ENCODE results near the gene AMOTL2.

The AMOTL2 gene

GRCh38 chr3:134364061-134364935, 9.9 kb downstream of the AMOTL2 start:
- TF ChIP-seq CTCF (IDR thresholded peaks at IDR 0.05; ENCODE audit: low read depth, low read length), result no peak
- peak overlapping the region in 1 of 2 donors; percentile 24 for H3K4me3 ChIP-seq (replicated peaks in 1 of 2; ENCODE audit: low read depth in 2 of 2, low read length in 2 of 2)
- DNase-seq (ENCODE audit: low read depth in 2 of 2), result peak; percentile 98 to 99

GRCh38 chr3:134363381-134363755, 10.9 kb downstream of the AMOTL2 start:
- TF ChIP-seq CTCF (IDR thresholded peaks at IDR 0.05; ENCODE audit: low read depth, low read length), result no peak
- peak in 1 of 2 donors; percentile 24 for DNase-seq (ENCODE audit: low read depth in 2 of 2)
- no peak overlapping the region for H3K4me3 ChIP-seq (replicated peaks in 1 of 2; ENCODE audit: low read depth in 2 of 2, low read length in 2 of 2)

- TF ChIP-seq CTCF (IDR thresholded peaks at IDR 0.05; ENCODE audit: low read depth, low read length), result no peak
- H3K4me3 ChIP-seq (replicated peaks in 1 of 2; ENCODE audit: low read depth in 2 of 2, low read length in 2 of 2), result no peak overlapping the region
These were observed 11.4 kb downstream of the AMOTL2 start for GRCh38 chr3:134362670-134363380.

GRCh38 chr3:134362221-134362620, 12.0 kb downstream of the AMOTL2 start:
- TF ChIP-seq CTCF (IDR thresholded peaks at IDR 0.05; ENCODE audit: low read depth, low read length), result no peak
- H3K4me3 ChIP-seq (replicated peaks in 1 of 2; ENCODE audit: low read depth in 2 of 2, low read length in 2 of 2), result no peak overlapping the region
- no peak for DNase-seq (ENCODE audit: low read depth in 2 of 2)

More at GRCh38 chr3:134362670-134363380, 11.4 kb downstream of the AMOTL2 start:
- DNase-seq (ENCODE audit: low read depth in 2 of 2), result no peak

GRCh38 chr3:134361162-134361835, 12.9 kb downstream of the AMOTL2 start:
- no peak for DNase-seq (ENCODE audit: low read depth in 2 of 2)
- no peak for TF ChIP-seq CTCF (IDR thresholded peaks at IDR 0.05; ENCODE audit: low read depth, low read length)

GRCh38 chr3:134360046-134360445, 14.2 kb downstream of the AMOTL2 start:
- H3K4me3 ChIP-seq (replicated peaks in 1 of 2; ENCODE audit: low read depth in 2 of 2, low read length in 2 of 2), result no peak overlapping the region
- no peak for TF ChIP-seq CTCF (IDR thresholded peaks at IDR 0.05; ENCODE audit: low read depth, low read length)
- no peak for DNase-seq (ENCODE audit: low read depth in 2 of 2)

More at GRCh38 chr3:134361162-134361835, 12.9 kb downstream of the AMOTL2 start:
- H3K4me3 ChIP-seq (replicated peaks in 1 of 2; ENCODE audit: low read depth in 2 of 2, low read length in 2 of 2), result no peak overlapping the region

Measured in cardiac fibroblast (primary cell).